ENCODE results near the gene LGMN. TPM values are rescaled to one million over a fixed set of nuclear protein-coding genes. Genes with fewer than 3 reads are reported as not detected.

The LGMN gene
- total RNA-seq: 26.5 and 78.8 TPM in 2 replicates

GRCh38 chr14:92748259-92749016 is at the start of gene LGMN:
Gene LGMN (minus strand): TSS chr14:92748627. CDS start chr14:92732786, 15,841 bp downstream.

GRCh38 chr14:92793709-92794546 is 45.5 kb upstream of the LGMN start, which contains the start of gene GOLGA5:
Gene GOLGA5 (plus strand): TSS chr14:92794305. CDS start chr14:92797438, 3,133 bp downstream.

Other genes with a start within 250 kb of the LGMN start
- gene RIN3, start 234.8 kb downstream of the LGMN start, total RNA-seq: 11.8 and 12.3 TPM in 2 replicates
- gene GOLGA5, start 45.7 kb upstream of the LGMN start, total RNA-seq: 62.1 and 86.7 TPM in 2 replicates
- not detected in 2 replicates for gene CHGA, start 174.5 kb upstream of the LGMN start, total RNA-seq

Measured in placental pericyte (primary cell).